ENCODE data around the gene KCNK17. TPM values are rescaled to one million over a fixed set of nuclear protein-coding genes. Genes with fewer than 3 reads are reported as not detected.
A peak's percentile ranks its signal among the peaks of the same experiment; 100 is the strongest.

KCNK17 gene
- total and polyA plus RNA-seq, 2 of the 8 experiments (the other 6 are each of a cell fraction or from before 2014, with no cell fraction given) = 2.9 to 3.4 TPM

DNA sequence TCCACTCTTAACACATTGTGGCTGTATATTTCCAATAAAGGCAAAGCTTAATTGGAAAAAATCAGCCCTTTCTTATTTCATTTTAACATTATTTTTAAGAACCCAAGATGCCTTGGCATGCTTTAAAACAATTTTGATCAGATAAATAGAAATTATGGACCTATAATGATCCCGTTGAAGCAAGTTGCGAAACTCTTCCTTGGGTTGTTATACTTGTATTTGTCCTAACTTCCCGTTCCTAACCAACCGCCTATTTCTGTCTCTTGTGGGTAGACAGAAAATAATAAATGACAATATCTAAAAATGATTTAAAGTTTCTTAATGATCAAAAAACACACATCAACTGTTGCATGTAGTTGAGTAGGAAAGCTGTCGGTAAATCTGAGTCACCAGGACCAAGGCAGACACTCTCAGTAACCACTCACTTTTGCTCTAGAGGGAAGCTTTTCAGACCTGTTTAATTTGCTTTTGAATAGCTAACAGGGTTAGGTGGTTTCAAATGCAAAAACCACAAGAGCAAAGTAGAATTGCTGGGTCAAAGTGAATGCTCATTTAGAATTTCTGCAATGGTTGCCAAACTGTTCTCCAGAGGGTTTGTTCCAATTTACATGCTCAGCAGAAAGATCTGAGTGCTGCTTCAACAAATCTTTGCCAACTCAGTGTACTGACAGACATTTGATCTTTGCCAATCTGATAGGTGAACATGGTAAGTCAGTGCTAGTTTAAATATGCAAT, 50.7 kb downstream of the KCNK17 start (continued):
- TF ChIP-seq CHD7 (IDR thresholded peaks at IDR 0.05; ENCODE audit: insufficient replicate concordance, low read length) (peak; percentile 83), PHF8 (conservative IDR thresholded peaks at IDR 0.05; ENCODE audit: low read depth, low read length) (no peak), RAD21 (IDR thresholded peaks at IDR 0.05 in 1 of 2, conservative IDR thresholded peaks at IDR 0.05 in 1 of 2; ENCODE audit: low read depth in 2 of 2, low read length in 2 of 2) (0 out of 4 replicates have a peak, but pooled peaks of 1 of the 2 experiments have one; percentile 2), TAF1 (IDR thresholded peaks at IDR 0.05; ENCODE audit: low read depth, low read length) (no peak), TCF12 (IDR thresholded peaks at IDR 0.05; ENCODE audit: low read depth, low read length) (no peak), KDM4A (IDR thresholded peaks at IDR 0.05; ENCODE audit: low read depth, low read length, severe bottlenecking) (no peak)

All from H1 (cell line).